CD4-positive, alpha-beta T cell treated with Interleukin-12 subunit alpha and Interleukin-12 subunit beta, for 1 hour (primary cell): ENCODE results near the gene INPP5A.
"Not testable (repeated sequence)": the region's sequence is repeated elsewhere in the genome, so short reads cannot be mapped to it uniquely, and the experiment has no call there.

Experiments
- DNase-seq: peaks from one replicate; pipeline ENCODE4 v3.0.0-alpha.2; 2020

INPP5A gene

DNA sequence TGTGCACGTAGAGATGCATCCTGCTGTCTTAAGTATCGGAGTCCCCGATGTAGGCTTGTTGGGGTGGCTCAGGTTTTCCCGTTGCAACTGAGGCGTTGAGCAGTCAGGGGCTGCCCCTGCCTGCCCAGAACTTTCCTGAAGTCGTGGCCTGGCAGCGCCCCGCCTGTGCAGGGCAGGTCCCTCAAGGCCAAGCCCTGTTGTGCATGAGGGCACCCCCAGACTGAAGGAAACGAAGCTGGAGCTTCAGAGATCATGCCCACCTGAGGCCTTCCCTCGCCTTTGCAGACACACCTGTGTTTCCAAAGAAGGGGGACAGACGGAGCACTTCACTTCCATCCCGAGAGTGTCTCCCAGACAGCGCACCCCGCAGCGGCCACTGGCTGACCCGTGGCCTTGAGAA is 127.3 kb downstream of the INPP5A start:
- no peak for DNase-seq

DNA sequence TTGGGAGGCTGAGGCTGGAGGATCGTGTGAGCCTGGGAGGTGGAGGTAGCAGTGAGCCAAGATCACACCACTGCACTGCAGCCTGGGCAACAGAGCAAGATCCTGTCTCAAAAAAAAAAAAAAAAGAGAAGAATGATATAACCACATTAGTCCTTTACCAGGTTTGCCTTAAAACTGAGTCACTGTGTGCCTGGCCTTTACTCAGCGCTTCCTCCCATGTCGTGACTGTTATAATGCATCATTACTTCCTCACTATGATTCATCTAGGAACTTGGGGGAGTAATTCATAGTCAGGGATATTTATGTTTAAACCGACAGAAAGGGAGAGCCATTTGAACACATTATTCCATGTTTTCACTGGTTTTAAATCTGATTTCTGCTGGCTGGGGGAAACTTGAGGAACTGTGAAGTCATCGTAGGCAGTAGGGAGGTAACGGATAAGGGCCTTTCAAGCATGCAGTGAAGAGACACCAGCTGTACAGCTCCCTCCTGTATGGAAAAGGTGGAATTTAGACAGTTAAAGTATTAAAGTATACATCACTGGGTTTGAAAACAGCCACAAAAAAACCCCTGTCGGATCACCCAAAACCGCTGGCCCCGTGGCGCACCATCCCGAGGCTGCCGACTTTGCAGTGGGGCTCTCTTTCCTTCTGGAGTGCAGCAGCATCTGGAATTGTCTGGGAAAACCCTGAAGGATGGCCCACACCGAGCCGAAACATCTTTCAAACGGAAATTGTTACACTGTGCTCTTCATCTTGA is 128.5 kb downstream of the INPP5A start:
- no peak for DNase-seq

DNA sequence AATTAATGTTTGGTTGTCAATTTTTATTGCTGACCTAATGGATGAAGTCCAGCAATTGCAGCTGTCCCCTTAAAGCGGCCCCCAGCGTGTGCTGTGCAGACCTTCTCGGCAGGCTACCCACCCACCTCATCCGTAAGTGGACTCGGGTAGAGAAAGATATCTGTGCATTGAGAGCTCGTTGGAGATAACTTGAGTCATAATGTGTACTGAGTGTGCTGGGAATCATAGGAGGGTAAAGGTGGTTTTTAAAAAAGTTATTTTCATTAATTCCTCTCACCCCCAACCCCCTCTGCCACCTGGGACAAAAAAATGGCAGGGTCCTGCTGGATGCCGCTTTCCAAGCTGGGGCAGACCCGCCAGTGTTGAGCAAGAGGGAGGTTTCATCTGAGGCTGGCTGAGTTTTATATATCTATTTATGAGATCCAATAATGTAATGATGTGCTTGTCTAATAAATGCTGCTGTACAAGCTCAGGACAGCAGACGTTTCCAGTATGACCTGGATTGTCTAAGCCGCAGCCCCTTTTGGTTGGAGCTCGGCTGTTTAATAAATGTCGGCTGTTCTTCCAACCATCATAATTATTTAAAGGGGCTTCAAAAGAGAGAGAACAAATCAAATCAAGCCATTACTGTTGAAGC is 129.2 kb downstream of the INPP5A start:
- DNase-seq, result no peak

DNA sequence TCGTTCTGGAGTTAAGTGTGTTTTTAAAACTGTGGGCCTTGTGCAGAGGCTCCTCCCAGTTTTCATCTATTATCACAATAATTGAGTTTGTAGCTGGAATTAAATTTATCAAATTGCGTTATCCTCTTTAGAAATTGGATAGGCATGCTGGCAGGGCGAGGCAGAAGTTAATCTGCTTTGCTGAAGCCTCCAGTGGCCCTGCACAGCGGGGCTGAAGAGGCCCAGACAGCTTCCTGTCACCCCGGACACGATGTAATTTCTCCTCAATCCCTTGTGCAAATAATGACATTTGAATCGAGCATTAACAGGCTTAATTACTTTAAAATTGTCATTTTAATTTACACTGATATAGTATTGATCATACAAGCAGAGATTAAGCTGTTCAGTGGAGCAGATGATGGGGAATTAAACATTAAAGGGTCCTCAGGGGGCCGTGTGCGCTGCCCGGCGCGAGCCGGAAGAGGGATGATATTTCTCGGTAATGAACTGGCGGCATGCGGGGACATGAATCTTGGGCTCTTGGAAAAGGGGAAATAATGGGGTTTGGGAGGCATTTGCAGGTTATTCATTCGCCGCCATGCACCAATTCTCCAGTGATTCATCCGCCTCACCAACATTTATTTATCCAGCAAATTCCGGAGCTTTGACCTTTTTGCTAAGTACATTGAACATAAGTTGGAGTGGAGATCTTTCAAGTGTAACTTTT is 129.9 kb downstream of the INPP5A start:
- no peak for DNase-seq

DNA sequence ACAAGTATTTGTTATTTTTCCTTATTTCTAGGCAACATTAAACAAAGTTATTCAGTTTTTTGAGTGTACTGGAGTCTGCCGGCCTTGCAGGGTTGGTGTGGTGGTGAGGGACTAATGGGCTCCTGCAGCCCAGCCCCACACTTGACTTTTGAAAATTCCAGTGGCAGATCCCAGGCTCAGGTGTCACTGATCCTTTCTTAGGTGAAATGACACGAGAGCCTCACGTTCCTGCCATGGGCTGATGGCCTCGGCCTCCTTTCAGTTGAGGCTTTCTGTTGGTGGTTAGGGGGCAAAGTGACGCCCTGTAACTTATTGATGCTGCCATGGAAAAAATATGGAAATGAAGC is 130.4 kb downstream of the INPP5A start:
- DNase-seq, result no peak

DNA sequence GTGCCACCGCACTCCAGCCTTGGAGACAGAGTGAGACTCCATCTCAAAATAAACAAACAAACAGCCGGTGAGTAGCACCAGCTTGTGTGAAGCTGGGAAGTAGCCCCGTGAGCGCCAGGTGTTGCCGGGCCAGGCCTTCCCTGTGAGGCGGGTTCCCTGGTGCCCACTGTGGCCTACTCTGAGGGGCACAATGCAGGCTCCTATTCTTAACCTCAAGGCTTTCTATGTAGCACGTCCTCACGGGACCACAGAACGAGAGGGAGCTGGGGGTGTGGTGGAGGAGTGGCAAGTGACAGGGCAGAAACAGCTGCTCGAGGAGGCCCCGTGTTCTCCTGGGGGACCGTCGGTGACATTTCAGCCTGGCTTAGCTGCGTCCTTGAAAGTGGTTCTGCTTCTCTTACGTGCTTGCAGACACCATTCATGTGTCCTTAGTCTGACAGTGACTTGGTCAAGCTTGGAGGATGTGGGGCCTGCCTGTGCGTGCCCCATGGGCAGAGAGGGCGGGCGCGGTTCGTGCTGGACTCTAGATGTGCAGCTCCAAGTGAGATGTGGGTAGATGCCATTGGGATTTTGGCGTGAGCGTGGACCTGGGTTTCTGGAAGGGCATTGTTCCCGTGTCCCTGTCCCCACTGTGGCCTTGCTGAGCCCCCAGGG is 131.7 kb downstream of the INPP5A start:
- DNase-seq, result no peak

DNA sequence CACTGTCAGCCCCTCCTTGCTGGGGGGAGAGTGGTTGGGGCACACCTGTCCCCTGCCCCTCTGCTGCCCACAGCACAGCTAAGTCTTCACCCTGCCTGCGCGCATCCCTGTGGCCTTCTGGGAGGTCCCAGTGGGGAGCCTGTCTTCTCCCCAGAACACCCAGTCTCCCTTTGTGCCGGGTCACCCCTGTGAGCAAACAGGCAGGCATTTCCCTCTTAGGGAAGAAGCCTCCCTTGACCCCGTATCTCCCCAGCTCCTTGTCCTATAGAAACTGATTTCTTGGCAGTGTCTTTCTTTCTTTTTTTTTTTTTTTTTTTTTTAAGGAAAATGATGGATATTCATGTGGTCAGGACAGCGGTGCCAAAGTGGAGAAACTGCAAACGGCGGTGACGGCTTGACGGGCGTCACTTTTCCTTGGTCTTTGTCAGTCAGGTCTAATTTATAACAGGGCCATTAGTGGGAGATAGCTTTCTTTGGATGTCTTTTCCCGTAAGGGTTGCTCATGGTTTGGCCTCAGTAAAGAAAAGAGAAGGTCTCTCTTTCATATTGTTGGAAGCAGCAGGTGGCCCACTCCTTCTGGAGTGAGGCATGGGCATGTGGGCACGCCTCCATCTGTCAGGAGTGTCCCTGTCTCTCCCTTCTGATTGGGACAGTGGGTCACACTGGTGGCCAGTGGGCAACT is 133.1 kb downstream of the INPP5A start:
- no peak for DNase-seq

DNA sequence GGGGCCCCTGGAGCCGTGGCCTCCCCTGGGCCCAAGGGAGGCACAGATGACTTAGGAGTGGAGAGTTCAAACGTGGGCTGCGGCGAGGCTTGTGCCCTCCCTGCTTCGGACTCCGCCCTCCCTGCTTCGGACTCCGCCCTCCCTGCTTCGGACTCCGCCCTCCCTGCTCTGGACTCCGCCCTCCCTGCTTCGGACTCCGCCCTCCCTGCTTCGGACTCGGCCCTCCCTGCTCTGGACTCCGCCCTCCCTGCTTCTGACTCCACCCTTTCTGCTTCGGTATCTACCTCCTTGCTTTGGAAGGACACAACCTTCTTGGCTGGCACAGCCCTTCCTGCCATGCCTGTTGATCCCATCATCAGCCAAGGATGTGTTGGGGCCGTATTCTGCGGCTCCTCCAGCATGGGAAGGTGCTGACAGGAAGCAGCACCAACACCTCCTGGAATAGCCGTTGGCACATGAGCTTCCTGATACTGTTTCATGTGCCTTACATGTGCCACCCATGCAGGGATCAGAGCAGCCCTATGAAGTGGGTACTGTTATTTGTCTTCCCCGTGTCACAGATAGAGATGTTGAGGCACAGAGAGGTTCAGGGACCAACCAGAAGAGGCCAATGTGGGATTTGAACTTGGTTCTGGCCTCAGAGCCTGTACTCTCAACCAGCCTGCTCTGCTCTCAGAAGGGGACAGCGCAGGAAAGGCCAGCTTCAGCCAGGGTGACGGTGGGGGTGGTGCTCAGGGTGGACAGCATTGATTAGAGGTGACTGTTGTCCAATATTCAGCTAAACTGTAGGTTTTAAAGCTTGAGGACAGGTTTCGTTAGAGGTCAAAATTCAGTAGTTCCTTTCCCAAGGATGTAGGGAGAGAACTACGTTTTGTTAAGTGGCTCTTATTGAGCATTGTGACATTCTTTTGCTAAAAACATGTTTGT is 133.9 kb downstream of the INPP5A start:
- no peak for DNase-seq

DNA sequence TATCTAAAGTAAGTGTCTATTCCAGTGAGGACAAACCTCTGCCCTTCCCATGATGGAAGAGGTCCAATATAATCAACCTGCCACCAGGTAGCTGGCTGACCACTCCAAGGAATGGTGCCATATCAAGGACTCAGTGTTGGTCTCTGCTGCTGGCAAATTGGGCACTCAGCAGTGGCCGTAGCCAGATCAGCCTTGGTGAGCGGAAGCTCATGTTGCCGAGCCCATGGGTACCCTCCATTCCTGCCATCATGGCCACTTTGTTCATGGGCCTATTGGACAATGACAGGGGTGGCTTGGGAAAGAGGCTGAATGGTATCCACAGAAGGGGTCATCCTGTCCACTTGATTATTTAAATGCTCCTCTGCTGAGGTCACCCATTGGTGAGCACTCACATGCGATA is 136.2 kb downstream of the INPP5A start:
- DNase-seq, result not testable (repeated sequence)

DNA sequence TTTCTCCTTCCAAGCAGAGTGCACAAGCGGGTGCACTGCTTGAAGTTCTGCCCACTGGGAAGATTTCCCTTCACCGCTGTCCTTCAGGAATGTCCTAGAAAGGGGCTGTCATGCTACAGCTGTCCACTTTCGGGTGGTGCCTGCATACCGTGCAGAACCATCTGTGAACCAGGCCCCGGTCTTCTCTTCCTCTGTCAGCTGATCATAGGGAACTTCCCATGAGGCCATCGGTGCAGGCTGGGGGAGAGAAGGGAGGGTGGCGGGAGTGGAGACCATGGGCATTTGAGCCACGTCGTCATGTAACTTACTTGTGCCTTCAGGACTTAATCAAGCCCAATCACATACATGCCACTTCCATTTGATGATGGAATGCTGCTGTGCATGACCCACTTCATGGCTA is 136.7 kb downstream of the INPP5A start:
- no peak for DNase-seq

DNA sequence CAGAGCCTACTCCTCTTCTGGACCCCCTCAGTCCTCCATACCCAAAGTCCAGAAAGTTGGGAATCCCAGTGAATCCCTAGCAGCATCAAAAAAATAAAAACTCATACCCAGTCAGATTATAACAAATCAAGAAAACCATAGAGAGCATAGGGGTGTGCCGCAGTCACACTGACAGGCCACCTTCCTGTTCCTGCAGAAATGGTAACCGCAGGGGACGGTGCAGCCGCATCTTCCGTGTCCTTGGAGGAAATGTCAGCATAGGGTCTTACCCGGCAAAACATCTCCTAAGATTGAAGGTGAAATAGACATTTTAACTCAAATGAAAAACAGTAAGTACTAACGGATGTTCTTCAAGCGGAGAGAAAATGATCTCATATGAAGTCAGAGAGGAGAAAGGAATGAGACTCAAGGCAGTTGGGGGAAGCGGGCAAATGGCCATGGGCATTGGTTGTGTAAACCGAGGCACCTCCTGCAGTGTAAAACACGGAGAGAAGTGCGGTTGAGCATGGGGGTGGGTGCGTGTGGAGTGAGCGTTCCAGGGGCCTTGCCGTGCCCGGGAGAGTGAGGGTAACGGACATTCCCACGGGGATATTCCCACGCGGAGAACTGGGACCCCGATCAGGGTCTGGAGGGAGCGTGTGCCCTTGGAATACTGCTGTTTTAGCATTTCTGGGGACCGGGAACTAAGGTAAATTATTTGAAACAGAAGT is 137.6 kb downstream of the INPP5A start:
- DNase-seq, result no peak

DNA sequence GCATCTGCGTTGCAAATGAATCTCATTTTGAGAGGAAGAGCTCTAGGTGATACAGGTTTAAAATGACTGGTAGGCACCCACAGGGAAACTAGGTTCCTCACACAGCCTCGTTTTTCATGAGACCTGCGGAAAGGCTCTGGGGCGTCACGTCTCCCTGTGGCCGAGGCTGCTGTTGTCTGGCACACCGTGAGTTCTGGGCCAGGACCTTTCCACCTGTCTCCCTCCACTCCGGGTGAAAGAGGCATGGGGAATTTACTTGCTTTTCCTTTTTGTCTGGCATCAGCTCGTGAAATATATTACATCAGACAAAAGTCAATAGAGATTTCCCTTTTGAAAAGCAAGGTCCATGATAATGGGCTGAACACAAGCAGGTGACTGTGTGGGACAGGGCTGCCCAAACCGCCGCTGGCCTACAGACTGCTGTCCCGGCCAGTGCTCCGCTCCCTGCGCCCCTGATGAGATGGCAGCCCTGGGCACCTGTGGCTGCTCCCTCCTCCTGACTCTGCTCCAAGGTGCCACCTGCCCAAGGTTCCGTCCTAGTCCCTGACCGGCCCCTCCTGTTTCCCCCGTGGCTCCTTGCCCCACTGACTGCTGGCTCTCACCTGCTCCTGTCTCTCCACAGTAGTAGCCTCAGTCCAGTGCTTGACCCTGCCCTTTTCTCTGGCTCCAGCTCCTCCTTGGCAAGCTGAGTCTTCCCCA is 138.8 kb downstream of the INPP5A start:
- no peak for DNase-seq

DNA sequence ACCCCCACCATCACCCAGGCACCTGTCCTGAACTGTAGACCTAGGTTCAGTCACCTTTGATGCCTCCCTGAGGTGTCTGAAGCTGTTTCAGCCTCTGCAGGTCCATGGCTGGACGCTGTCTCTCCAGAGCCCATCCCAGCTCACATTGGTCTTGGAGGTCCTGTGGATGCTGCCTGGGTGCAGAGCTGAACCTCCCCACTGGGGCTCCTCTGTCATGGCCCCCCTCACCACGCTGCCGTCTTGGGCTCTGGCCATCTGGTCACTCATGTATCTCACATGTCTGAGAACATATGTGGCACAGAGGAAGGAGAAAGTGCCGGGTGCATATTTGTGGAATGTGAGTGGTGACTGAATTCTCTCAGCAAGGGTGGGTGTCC is 139.5 kb downstream of the INPP5A start:
- no peak for DNase-seq

DNA sequence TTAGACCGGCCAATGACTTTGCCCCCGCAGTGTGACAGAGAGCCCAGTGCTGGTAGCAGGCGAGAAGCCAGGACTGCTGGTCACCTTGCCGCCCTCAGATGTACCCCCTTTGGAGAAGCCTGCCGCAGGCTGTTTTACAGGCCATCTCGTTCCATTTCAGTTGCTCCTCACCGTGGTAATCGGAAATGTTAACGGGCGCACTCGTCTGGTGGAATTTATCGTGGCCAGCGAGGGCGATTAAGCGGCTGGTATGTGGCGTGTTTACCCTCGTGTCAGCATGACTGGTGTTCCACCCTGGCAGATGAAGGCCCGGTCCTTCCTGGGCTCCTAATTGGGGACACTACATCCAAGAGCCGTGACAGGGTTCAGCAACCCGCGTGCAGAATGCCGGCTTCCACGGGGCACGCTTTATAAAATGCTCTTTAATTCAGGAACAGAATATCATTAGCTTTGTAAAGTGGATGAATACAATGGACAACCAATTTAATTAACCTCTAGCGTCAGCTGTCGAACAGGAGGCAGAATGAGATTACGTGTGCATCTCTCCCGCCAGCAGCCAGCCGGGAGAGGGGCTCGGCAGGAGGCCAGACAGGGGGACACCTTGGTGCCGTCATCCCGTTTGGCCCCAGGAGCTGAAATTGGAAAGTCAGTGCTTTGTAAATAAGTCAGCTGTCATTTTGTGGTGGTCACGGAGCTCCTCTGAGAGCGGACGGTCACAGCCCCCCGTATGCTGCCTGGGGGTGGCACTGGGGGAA is 140.1 kb downstream of the INPP5A start:
- DNase-seq, result no peak

DNA sequence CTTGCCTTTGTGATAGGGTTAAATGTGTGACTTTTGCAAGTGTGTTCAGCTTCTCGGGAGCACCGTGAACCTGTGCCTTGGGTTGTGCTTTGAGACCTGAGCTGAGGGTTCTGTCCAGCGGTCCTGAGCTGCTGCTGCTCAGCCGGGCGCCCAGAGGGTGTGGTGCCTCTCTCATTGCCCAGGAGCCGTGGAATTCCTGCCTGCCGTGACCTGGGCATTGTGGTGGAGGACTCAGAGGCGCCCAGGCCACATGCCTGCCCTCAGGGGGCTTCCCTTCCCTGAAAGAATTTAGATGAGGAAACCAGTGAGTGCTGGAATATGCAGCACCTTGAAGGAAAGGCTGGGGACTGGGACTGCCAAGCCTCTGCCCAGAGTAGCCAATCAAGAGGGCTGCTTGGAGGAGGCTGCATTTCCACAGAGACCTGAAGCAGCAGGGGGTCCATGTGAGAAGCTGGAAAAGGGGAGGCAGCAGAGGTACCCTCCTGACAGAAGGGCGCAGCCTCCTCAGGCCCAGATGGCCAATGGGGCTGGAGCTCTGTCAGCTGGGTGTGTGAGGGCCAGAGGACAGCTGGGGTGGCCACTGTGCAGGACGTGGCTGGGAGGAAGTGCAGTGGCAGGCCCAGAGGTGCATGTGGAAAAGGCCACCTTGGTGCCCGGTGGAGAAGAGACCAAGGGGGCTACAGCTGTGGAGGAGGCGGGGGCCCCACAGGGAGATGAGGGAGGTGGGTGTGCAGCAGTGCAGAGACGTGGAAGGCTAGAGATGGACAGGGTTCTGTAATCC is 141.0 kb downstream of the INPP5A start:
- DNase-seq, result no peak

DNA sequence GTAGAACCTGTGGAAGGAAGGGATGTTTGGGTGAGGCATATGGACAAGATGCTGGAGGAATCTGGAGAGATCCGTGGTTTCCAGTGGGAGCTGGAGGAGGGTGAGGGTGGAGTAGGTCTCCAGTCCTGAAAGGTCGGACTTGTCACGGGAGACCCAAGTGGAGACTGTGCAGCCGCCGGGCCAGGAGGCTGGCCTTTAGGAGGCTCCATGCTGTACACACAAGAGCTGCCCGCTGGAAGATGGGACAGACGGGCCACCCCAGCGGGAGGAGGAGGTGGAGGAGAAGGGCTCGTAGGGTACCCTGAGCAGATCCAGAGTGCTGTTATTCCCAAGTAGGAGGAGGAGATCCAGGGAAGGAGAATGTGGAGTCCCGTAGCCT is 141.6 kb downstream of the INPP5A start:
- DNase-seq, result no peak

DNA sequence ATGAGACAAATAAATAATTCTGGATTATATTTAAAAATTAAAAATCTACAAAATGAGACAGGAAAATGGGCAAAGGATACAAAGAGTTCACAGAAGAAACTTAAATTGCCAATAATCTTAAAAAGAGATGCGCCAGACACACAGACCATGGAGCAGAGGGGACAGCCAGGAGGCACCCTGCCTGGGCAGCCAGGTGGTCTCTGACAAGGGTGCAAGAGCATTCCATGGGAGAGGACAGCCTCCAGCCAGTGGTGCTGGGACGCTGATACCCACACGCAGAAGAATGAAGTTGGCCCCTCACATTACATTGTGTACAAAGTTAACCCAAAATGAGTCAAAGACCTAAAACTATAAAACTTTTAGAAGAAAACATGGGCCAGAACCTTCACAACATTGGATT is 142.1 kb downstream of the INPP5A start:
- DNase-seq, result no peak

DNA sequence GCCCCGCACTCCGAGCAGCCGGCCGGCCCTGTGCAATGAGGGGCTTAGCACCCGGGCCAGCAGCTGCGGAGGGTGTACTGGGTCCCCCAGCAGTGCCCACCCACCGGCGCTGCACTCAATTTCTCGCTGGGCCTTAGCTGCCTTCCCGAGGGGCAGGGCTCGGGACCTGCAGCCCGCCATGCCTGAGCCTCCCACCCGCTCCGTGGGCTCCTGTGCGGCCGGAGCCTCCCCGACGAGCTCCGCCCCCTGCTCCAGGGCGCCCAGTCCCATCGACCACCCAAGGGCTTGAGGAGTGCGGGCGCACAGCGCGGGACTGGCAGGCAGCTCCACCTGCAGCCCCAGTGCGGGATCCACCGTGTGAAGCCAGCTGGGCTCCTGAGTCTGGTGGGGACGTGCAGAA is 143.2 kb downstream of the INPP5A start:
- not testable (repeated sequence) for DNase-seq
